Liver (tissue), 3 donors: ENCODE measurements around the gene SYTL3.

Experiments used
- ATF3 ChIP-seq: IDR thresholded peaks from 2 replicates; pipeline ENCODE4 v1.6.1; 2016; ENCODE audit warnings: antibody characterized with exemption
- CTCF ChIP-seq: fragments of 150-350 bp; IDR thresholded peaks from 2 replicates; pipeline ENCODE4 v1.5.1; 2017; ENCODE audit warnings: improper control_type of control experiment, low read depth, low read length; ENCODE audit not compliant: missing input control
- EGR1 ChIP-seq, 2 donors: IDR thresholded peaks; 2 replicates each; pipeline ENCODE4 v1.6.1; 2016 to 2018; ENCODE audit warnings: antibody characterized with exemption in 2 of 2, low read depth in 2 of 2
- JUND ChIP-seq, 2 donors: IDR thresholded peaks; 2 replicates each; pipeline ENCODE4 v1.6.1; 2016; ENCODE audit warnings: antibody characterized with exemption in 2 of 2
- NR2F2 ChIP-seq: IDR thresholded peaks from 2 replicates; pipeline ENCODE4 v1.6.1; 2016; ENCODE audit warnings: antibody characterized with exemption
- REST ChIP-seq: IDR thresholded peaks from 2 replicates; pipeline ENCODE4 v1.6.1; 2016; ENCODE audit warnings: antibody characterized with exemption, mild to moderate bottlenecking
- TAF1 ChIP-seq: conservative IDR thresholded peaks from 2 replicates; pipeline ENCODE4 v1.6.1; 2016; ENCODE audit warnings: antibody characterized with exemption, mild to moderate bottlenecking
- ZBTB33 ChIP-seq: IDR thresholded peaks from 2 replicates; pipeline ENCODE4 v1.6.1; 2016; ENCODE audit warnings: antibody characterized with exemption
- donor health status: healthy.
- donor health status: healthy.

GRCh38 chr6:158663625-158664165, 13.8 kb downstream of the SYTL3 start:
- TF ChIP-seq CTCF: no peak
- TF ChIP-seq ZBTB33: no peak
- TF ChIP-seq EGR1 (IDR thresholded peaks at IDR 0.05; ENCODE audit: low read depth in 2 of 2): no peak
- TF ChIP-seq JUND (IDR thresholded peaks at IDR 0.05): no peak
- TF ChIP-seq NR2F2: no peak
- TF ChIP-seq REST: no peak
- TF ChIP-seq ATF3: no peak
- TF ChIP-seq TAF1: no peak
